B cell (primary cell): Measurements from ENCODE around the gene OTOA. TPM values are rescaled to one million over a fixed set of nuclear protein-coding genes. Genes with fewer than 3 reads are reported as not detected.

Experiments
- ATAC-seq: fragments of 200-7000 bp; cut with Tn5 transposase; one replicate; pipeline ENCODE4 v1.10.0; 2021; ENCODE audit warnings: low read depth, mild to moderate bottlenecking, moderate number of reproducible peaks, moderate library complexity
- CTCF ChIA-PET: fragments of 350-600 bp; sonication (Branson Sonifier 250); formaldehyde crosslinking; loops from one replicate; lab custom pipeline; 2021; ENCODE audit warnings: antibody characterized with exemption, inconsistent platforms; lab: Charles Lee
- POLR2A ChIA-PET: fragments of 350-600 bp; sonication (Branson Sonifier 250); formaldehyde crosslinking; loops from one replicate; lab custom pipeline; 2021; ENCODE audit warnings: antibody characterized with exemption; lab: Charles Lee
- DNase-seq: peaks from one replicate; pipeline ENCODE4 v3.0.0; 2013
- H2AFZ ChIP-seq: 2 replicates; pipeline ENCODE4 v1.6.1; 2012; ENCODE audit warnings: mild to moderate bottlenecking, low read depth, low read length; ENCODE audit not compliant: insufficient read depth, poor library complexity, severe bottlenecking
- H3K27ac ChIP-seq, 2 donors: 1 replicate in 1 of 2; 2 replicates in 1 of 2; pipeline ENCODE4 v1.5.1; 2012 to 2013; ENCODE audit warnings: low read length in 2 of 2, mild to moderate bottlenecking in 2 of 2, moderate library complexity in 1 of 2
- H3K27me3 ChIP-seq, 4 experiments: fragments of 200-600 bp in 1 of 4; sonication (generic) in 1 of 4; replicated peaks in 1 of 4; 1 replicate in 2 of 4; 2 replicates in 2 of 4; pipeline versions ENCODE4 v1.6.1 to v1.7.0; 2013 to 2016; ENCODE audit warnings: low read length in 3 of 4, mild to moderate bottlenecking in 2 of 4, mixed read lengths in 1 of 4, moderate library complexity in 1 of 4; ENCODE audit not compliant: insufficient read depth in 4 of 4, control insufficient read depth in 3 of 4; ENCODE audit errors: control extremely low read depth in 1 of 4
- H3K36me3 ChIP-seq, 2 experiments: replicated peaks in 1 of 2; 1 replicate in 1 of 2; 2 replicates in 1 of 2; pipeline versions ENCODE4 v1.6.1 to v1.7.1; 2013; ENCODE audit warnings: low read length in 1 of 2; ENCODE audit not compliant: insufficient read depth in 2 of 2, control insufficient read depth in 1 of 2; ENCODE audit errors: control extremely low read depth in 1 of 2, extremely low read depth in 1 of 2
- H3K4me1 ChIP-seq, 2 donors: fragments of 200-600 bp in 1 of 2; sonication (generic) in 1 of 2; 1 replicate in 1 of 2; 2 replicates in 1 of 2; pipeline versions ENCODE4 v1.5.1 to v1.6.1; 2013 to 2017; ENCODE audit warnings: low read length in 2 of 2; ENCODE audit not compliant: control insufficient read depth in 2 of 2, insufficient read depth in 2 of 2
- H3K4me2 ChIP-seq: replicated peaks from 2 replicates; pipeline ENCODE3; 2012; ENCODE audit warnings: mild to moderate bottlenecking, low read depth, low read length; ENCODE audit not compliant: poor library complexity, severe bottlenecking
- H3K4me3 ChIP-seq, 5 experiments: fragments of 200-600 bp in 1 of 5; sonication (generic) in 1 of 5; 1 replicate in 3 of 5; 2 replicates in 2 of 5; pipeline versions ENCODE4 v1.5.1 to v1.7.0; 2011 to 2016; ENCODE audit warnings: low read length in 4 of 5, mild to moderate bottlenecking in 4 of 5, low read depth in 2 of 5, control low read depth in 1 of 5, moderate library complexity in 1 of 5; ENCODE audit not compliant: insufficient read depth in 1 of 5; ENCODE audit errors: control extremely low read depth in 1 of 5, extremely low read depth in 1 of 5
- H3K79me2 ChIP-seq: fragments of 200-600 bp; sonication (generic); one replicate; pipeline ENCODE4 v1.6.0; 2016; ENCODE audit warnings: low read length; ENCODE audit not compliant: control insufficient read depth, insufficient read depth
- H3K9ac ChIP-seq: fragments of 200-600 bp; sonication (generic); 2 replicates; pipeline ENCODE4 v1.6.1; 2017; ENCODE audit warnings: mild to moderate bottlenecking, low read length, moderate library complexity
- H3K9me3 ChIP-seq, 3 donors: one replicate each; pipeline versions ENCODE4 v1.6.1 to v1.7.1; 2013; ENCODE audit warnings: low read length in 2 of 3; ENCODE audit not compliant: control insufficient read depth in 2 of 3, insufficient read depth in 1 of 3; ENCODE audit errors: control extremely low read depth in 1 of 3
- H4K20me1 ChIP-seq: 2 replicates; pipeline ENCODE4 v1.6.0; 2012; ENCODE audit warnings: mild to moderate bottlenecking, low read length; ENCODE audit not compliant: insufficient read depth, control insufficient read depth, poor library complexity, severe bottlenecking
- H3K27ac Mint-ChIP-seq: one replicate; pipeline ENCODE4 v1.8.0; 2021; ENCODE audit warnings: mixed read lengths
- H3K27me3 Mint-ChIP-seq: one replicate; pipeline ENCODE4 v1.8.0; 2021; ENCODE audit warnings: mixed read lengths
- H3K4me1 Mint-ChIP-seq: one replicate; pipeline ENCODE4 v1.8.0; 2021; ENCODE audit warnings: mixed read lengths
- H3K4me3 Mint-ChIP-seq: one replicate; pipeline ENCODE4 v1.8.0; 2021; ENCODE audit warnings: mixed read lengths
- H3K9me3 Mint-ChIP-seq: one replicate; pipeline ENCODE4 v1.8.0; 2022; ENCODE audit warnings: mixed read lengths; ENCODE audit not compliant: insufficient read depth
- CTCF ChIP-seq: fragments of 200-600 bp; IDR thresholded peaks from one replicate; pipeline ENCODE4 v1.8.0; 2022; ENCODE audit warnings: antibody characterized with exemption, mild to moderate bottlenecking
- EZH2 ChIP-seq: IDR thresholded peaks from 2 replicates; pipeline ENCODE4 v1.6.1; 2012; ENCODE audit warnings: borderline replicate concordance, low read depth, mild to moderate bottlenecking, moderate library complexity, low read length; ENCODE audit not compliant: insufficient read depth, poor library complexity, severe bottlenecking
- WGBS: methylation state at CpG from one replicate; pipeline ENCODE4 v1.1.5; 2013; ENCODE audit warnings: missing lambda C conversion rate; ENCODE audit not compliant: insufficient coverage; 5-methylcytosine and 5-hydroxymethylcytosine counted together
- intact Hi-C: fragments of 100-400 bp; cut with micrococcal nuclease; formaldehyde crosslinking; loops from one replicate; pipeline ENCODE4 v1.10.0; 2022
- polyA plus RNA-seq: library from polyadenylated mRNA; depleted of rRNA; stranded (reverse); fragments of >200 nt; gene quantifications from 2 replicates; pipeline ENCODE4 v1.2.3, GENCODE V29; 2012
- total RNA-seq, 2 donors: library from RNA; stranded (reverse); fragments of 120-200 nt in 1 of 2; gene quantifications; 1 replicate in 1 of 2; 2 replicates in 1 of 2; pipeline versions ENCODE4 v1.2.3 to v1.2.4, GENCODE V29; 2013 to 2022

Gene OTOA
- total and polyA plus RNA-seq, 2 donors (not counting 1 experiment from before 2014, with no cell fraction given): 0.39 TPM; not detected in 1

GRCh38 chr16:21719283-21719682, 55.5 kb downstream of the OTOA start:
- ChIA-PET POLR2A (no interaction called here), CTCF (interaction anchor here (1.8 kb wide), 1 partner anchor 11 kb away, joined by 5 read pairs; no protein-coding TSS in a partner anchor)
- H3K9ac ChIP-seq: no peak overlapping the region

GRCh38 chr16:21720533-21720932, 56.8 kb downstream of the OTOA start:
- Histone ChIP-seq H4K20me1 (no peaks in the 10 kb centered on the region), H3K79me2 (no peaks in the 10 kb centered on the region), H3K9ac (no peak overlapping the region), H3K4me1 (no peaks in the 10 kb centered on the region), H2AFZ (no peak overlapping the region), H3K27me3 (no peaks in the 10 kb centered on the region), H3K4me3 (no peak overlapping the region), H3K36me3 (no peaks in the 10 kb centered on the region), H3K27ac (no peak overlapping the region), H3K9me3 (peaks cover 0 to 4% (median 0%) of the 10 kb centered on the region in 3 donors), H3K4me2 (no peak overlapping the region)
- ATAC-seq (no peak), DNase-seq (no peak)
- no peaks in the 10 kb centered on the region for H3K9me3 Mint-ChIP-seq
- no CpG with 5 or more reads among the region's 2 CpGs for WGBS
- H3K27me3 Mint-ChIP-seq: no peaks in the 10 kb centered on the region
- TF ChIP-seq CTCF: no peak
- TF ChIP-seq EZH2: no peak
- ChIA-PET CTCF (interaction anchor here (1.8 kb wide), 1 partner anchor 12 kb away, joined by 5 read pairs; no protein-coding TSS in a partner anchor), POLR2A (no interaction called here)
- no peaks in the 10 kb centered on the region for H3K4me1 Mint-ChIP-seq
- no peak overlapping the region for H3K4me3 Mint-ChIP-seq
- no peak overlapping the region for H3K27ac Mint-ChIP-seq
- intact Hi-C loops: no loop called here

More at GRCh38 chr16:21719283-21719682, 55.5 kb downstream of the OTOA start:
- Histone ChIP-seq H3K36me3 (no peaks in the 10 kb centered on the region), H3K9me3 (peaks cover 0 to 4% (median 0%) of the 10 kb centered on the region in 3 donors), H3K4me2 (no peak overlapping the region), H3K27me3 (no peaks in the 10 kb centered on the region), H3K4me3 (no peak overlapping the region), H2AFZ (no peak overlapping the region), H3K79me2 (no peaks in the 10 kb centered on the region), H4K20me1 (no peaks in the 10 kb centered on the region), H3K27ac (no peak overlapping the region), H3K4me1 (no peaks in the 10 kb centered on the region)
- DNase-seq: no peak
- Mint-ChIP-seq H3K27me3 (no peaks in the 10 kb centered on the region), H3K4me3 (no peak overlapping the region), H3K9me3 (no peaks in the 10 kb centered on the region), H3K4me1 (no peaks in the 10 kb centered on the region), H3K27ac (no peak overlapping the region)
- no peak for ATAC-seq
- intact Hi-C loops: no loop called here
- WGBS: 70% methylated on average over 5 of the region's 6 CpGs
- TF ChIP-seq EZH2 (no peak), CTCF (no peak)
